K562 (cell line): ENCODE measurements around the gene SLITRK4. TPM values are rescaled to one million over a fixed set of nuclear protein-coding genes. Genes with fewer than 3 reads are reported as not detected.

Experiments used
- ATAC-seq: fragments of 200-7000 bp; cut with Tn5 transposase; 3 replicates; pipeline ENCODE4 v1.9.1; 2020; ENCODE audit warnings: moderate library complexity
- BruUV-seq: library from RNA; stranded (reverse); fragments of 400-500 nt; replicated peaks from 2 replicates; lab custom pipeline; 2021; lab: Mats Ljungman, UMichigan
- CTCF ChIA-PET: fragments of 300-600 bp; formaldehyde crosslinking; extraction: SDS; loops from one replicate; lab custom pipeline; 2021; ENCODE audit warnings: low intra/inter-chr PET ratio; lab: Yijun Ruan, JAX
- POLR2A ChIA-PET: fragments of 300-600, 350-650 bp; sonication (Branson Sonifier 250); formaldehyde crosslinking; extraction: SDS; loops from one replicate; lab custom pipeline; 2021; ENCODE audit warnings: antibody characterized with exemption, inconsistent platforms; lab: Yijun Ruan, JAX
- DNase-seq, 4 experiments: peaks; one replicate each; pipeline versions ENCODE4 v3.0.0 to v3.0.0-alpha.2; 2011 to 2018; ENCODE audit warnings: low spot score in 3 of 4, mixed read lengths in 3 of 4; ENCODE audit errors: extremely low read depth in 1 of 4
- FAIRE-seq: peaks from 2 replicates; lab custom pipeline; 2011; peaks lifted over from hg19 to GRCh38; lab: Jason Lieb, UNC
- H2AFZ ChIP-seq: 2 replicates; pipeline ENCODE4 v1.6.0; 2011; ENCODE audit warnings: low read depth, low read length, control low read depth, inconsistent platforms
- H3K27ac ChIP-seq: fragments of 200-600 bp; 3 replicates; pipeline ENCODE4 v1.8.0; 2011; ENCODE audit warnings: low read depth, mild to moderate bottlenecking, control low read depth, inconsistent platforms, low read length, moderate library complexity, mixed read lengths; ENCODE audit errors: extremely low read depth
- H3K27me3 ChIP-seq, 2 experiments: fragments of 300-600 bp in 1 of 2; 2 replicates in 1 of 2; 3 replicates in 1 of 2; pipeline versions ENCODE4 v1.6.0 to v1.8.0; 2011; ENCODE audit warnings: inconsistent platforms in 2 of 2, low read length in 2 of 2, mild to moderate bottlenecking in 1 of 2, mixed read lengths in 1 of 2, moderate library complexity in 1 of 2; ENCODE audit not compliant: control insufficient read depth in 2 of 2, insufficient read depth in 2 of 2
- H3K36me3 ChIP-seq: fragments of 300-600 bp; 3 replicates; pipeline ENCODE4 v1.8.0; 2011; ENCODE audit warnings: mild to moderate bottlenecking, low read length, inconsistent platforms; ENCODE audit not compliant: control insufficient read depth, insufficient read depth
- H3K4me1 ChIP-seq, 2 experiments: fragments of 200-600 bp in 1 of 2; replicated peaks in 1 of 2; 2 replicates in 1 of 2; 3 replicates in 1 of 2; pipeline versions ENCODE4 v1.5.1 to v1.8.0; 2011; ENCODE audit warnings: inconsistent platforms in 2 of 2, low read length in 2 of 2, mild to moderate bottlenecking in 1 of 2, mixed read lengths in 1 of 2, moderate library complexity in 1 of 2; ENCODE audit not compliant: control insufficient read depth in 2 of 2, insufficient read depth in 2 of 2
- H3K4me2 ChIP-seq: 2 replicates; pipeline ENCODE4 v1.6.1; 2011; ENCODE audit warnings: low read length, control low read depth, inconsistent platforms, mixed read lengths; ENCODE audit not compliant: insufficient read depth
- H3K4me3 ChIP-seq: fragments of 200-600 bp; sonication (generic), shearing (Covaris generic); 2 replicates; pipeline ENCODE4 v1.5.1; 2016; ENCODE audit warnings: control low read depth, inconsistent platforms
- H3K79me2 ChIP-seq: fragments of 200-600 bp; 3 replicates; pipeline ENCODE4 v1.8.0; 2011; ENCODE audit warnings: low read length, inconsistent platforms; ENCODE audit not compliant: control insufficient read depth, insufficient read depth
- H3K9ac ChIP-seq, 2 experiments: 2 replicates each; pipeline versions ENCODE4 v1.6.0 to v1.6.1; 2011; ENCODE audit warnings: low read depth in 2 of 2, low read length in 2 of 2, control low read depth in 1 of 2, inconsistent platforms in 1 of 2, mild to moderate bottlenecking in 1 of 2, mixed read lengths in 1 of 2; ENCODE audit not compliant: insufficient read depth in 1 of 2
- H3K9me1 ChIP-seq: one replicate; pipeline ENCODE4 v1.6.0; 2011; ENCODE audit warnings: inconsistent platforms, mild to moderate bottlenecking, low read length, moderate library complexity; ENCODE audit not compliant: control insufficient read depth, insufficient read depth
- H3K9me3 ChIP-seq: replicated peaks from 2 replicates; pipeline ENCODE4 v1.5.1; 2011; ENCODE audit warnings: low read depth, low read length, inconsistent platforms; ENCODE audit not compliant: control insufficient read depth, insufficient read depth
- H4K20me1 ChIP-seq: replicated peaks from 2 replicates; pipeline ENCODE4 v1.6.1; 2011; ENCODE audit warnings: low read length, inconsistent platforms, mixed read lengths; ENCODE audit not compliant: control insufficient read depth, insufficient read depth
- CBX1 ChIP-seq: sonication (generic); IDR thresholded peaks from 2 replicates; pipeline ENCODE4 v1.6.1; 2016; ENCODE audit warnings: antibody characterized with exemption, low read depth, mild to moderate bottlenecking
- CHCHD3 ChIP-seq: fragments of 250-450 bp; sonication (Bioruptor Pico); IDR thresholded peaks from 2 replicates; pipeline ENCODE4 v2.1.2; 2022; ENCODE audit warnings: mild to moderate bottlenecking
- CHD4 ChIP-seq: fragments of 200-600 bp; sonication (generic); IDR thresholded peaks from 3 replicates; pipeline ENCODE4 v1.6.1; 2012; ENCODE audit warnings: low read depth, mild to moderate bottlenecking, mixed read lengths, low read length, inconsistent platforms; ENCODE audit not compliant: insufficient read depth, insufficient replicate concordance, poor library complexity, severe bottlenecking
- ELK3 ChIP-seq: fragments of 450-650 bp; formaldehyde crosslinking; IDR thresholded peaks from 2 replicates; pipeline ENCODE4 v1.4.0; 2020; ENCODE audit warnings: mild to moderate bottlenecking
- HDAC8 ChIP-seq: fragments of 450-650 bp; IDR thresholded peaks from 2 replicates; pipeline ENCODE4 v1.6.1; 2016; ENCODE audit warnings: mild to moderate bottlenecking, missing genetic modification characterization, moderate library complexity, missing compliant biosample characterization
- KDM4B ChIP-seq, 2 experiments: fragments of 450-650 bp in 1 of 2; sonication (generic) in 1 of 2; IDR thresholded peaks; 2 replicates each; pipeline ENCODE4 v1.6.1; 2016 to 2017; ENCODE audit warnings: borderline replicate concordance in 2 of 2, antibody characterized with exemption in 1 of 2, low read depth in 1 of 2, mild to moderate bottlenecking in 1 of 2
- MXD1 ChIP-seq: fragments of 250-450 bp; sonication (Bioruptor Pico); IDR thresholded peaks from 2 replicates; pipeline ENCODE4 v1.8.0; 2021; ENCODE audit warnings: borderline replicate concordance, mild to moderate bottlenecking, moderate library complexity; ENCODE audit not compliant: poor library complexity, severe bottlenecking
- PTBP1 ChIP-seq: fragments of 200-400 bp; formaldehyde crosslinking; IDR thresholded peaks from 2 replicates; pipeline ENCODE4 v1.6.1; 2017; ENCODE audit warnings: low read depth, low read length
- SMAD2 ChIP-seq: fragments of 150-350 bp; IDR thresholded peaks from 2 replicates; pipeline ENCODE4 v1.6.1; 2014; ENCODE audit warnings: low read depth, mild to moderate bottlenecking, low read length
- THRA ChIP-seq: fragments of 450-650 bp; IDR thresholded peaks from 2 replicates; pipeline ENCODE4 v1.6.1; 2017; ENCODE audit warnings: mild to moderate bottlenecking, moderate library complexity
- ZFP1 ChIP-seq: fragments of 450-650 bp; formaldehyde crosslinking; IDR thresholded peaks from 2 replicates; pipeline ENCODE4 v1.4.0; 2020; ENCODE audit warnings: mild to moderate bottlenecking, mixed read lengths
- WGBS: fragments of 100-300 bp; shearing (Covaris generic); methylation state at CpG from one replicate; pipeline ENCODE4 v1.1.6; 2016; ENCODE audit warnings: low coverage, mixed read lengths; ENCODE audit not compliant: insufficient coverage; ENCODE audit errors: missing lambda C conversion rate; 5-methylcytosine and 5-hydroxymethylcytosine counted together
- in situ Hi-C: fragments of 300-500 bp; cut with MboI; formaldehyde crosslinking; loops from 4 replicates; pipeline ENCODE4 v1.15.0; 2018; ENCODE audit warnings: inconsistent platforms, mixed read lengths
- intact Hi-C: fragments of 100-400 bp; cut with micrococcal nuclease; formaldehyde crosslinking; loops from 2 replicates; pipeline ENCODE4 v1.14.2; 2022
- polyA plus RNA-seq, 8 experiments: library from polyadenylated mRNA; depleted of rRNA in 4 of 8; stranded (reverse) in 5 of 8; unstranded in 3 of 8; fragments of >200 nt; fragmentation: Nextera tagmentation in 2 of 8; fragmentation: Illumina TruSeq in 1 of 8; extraction: Ambion mirVana in 2 of 8; extraction: Trizol in 1 of 8; gene quantifications; 2 replicates each; pipeline versions ENCODE4 v1.2.1 to v1.2.3, GENCODE V29; 2011 to 2014; ENCODE audit warnings: inconsistent platforms in 1 of 8, missing spikeins in 1 of 8
- total RNA-seq, 7 experiments: library from RNA; depleted of rRNA in 6 of 7; stranded (reverse); fragments of >200 nt in 6 of 7; fragmentation: Illumina TruSeq in 2 of 7; extraction: Trizol in 2 of 7; gene quantifications; 2 replicates each; pipeline versions ENCODE4 v1.2.1 to v1.2.3, GENCODE V29; 2011 to 2021; ENCODE audit warnings: low replicate concordance in 1 of 7

SLITRK4 gene
- total and polyA plus RNA-seq, 9 of the 15 experiments (the other 6 are each of a cell fraction or from before 2014, with no cell fraction given) = not detected

- FAIRE-seq (no peak), DNase-seq (no peak), ATAC-seq (no peak)
- Histone ChIP-seq H3K9me1 (no peaks in the 10 kb centered on the region), H3K9me3 (no peaks in the 10 kb centered on the region), H3K4me2 (no peak overlapping the region), H3K27me3 (no peaks in the 10 kb centered on the region), H2AFZ (no peak overlapping the region), H3K9ac (no peak overlapping the region), H3K4me3 (no peak overlapping the region), H3K36me3 (no peaks in the 10 kb centered on the region), H3K27ac (no peak overlapping the region), H3K4me1 (no peaks in the 10 kb centered on the region), H3K79me2 (no peaks in the 10 kb centered on the region), H4K20me1 (no peaks in the 10 kb centered on the region)
- intact Hi-C loops (no loop called here), in situ Hi-C loops (no loop called here)
- CTCF ChIA-PET = no interaction called here
- no peak for TF ChIP-seq ELK3 (CRISPR knock-in tag)
- TF ChIP-seq MXD1 (CRISPR knock-in tag) = no peak
- no peak for TF ChIP-seq HDAC8 (tag)
- TF ChIP-seq CHCHD3 (CRISPR knock-in tag) = no peak
- no peak for TF ChIP-seq KDM4B (IDR thresholded peaks at IDR 0.05; ENCODE audit: borderline replicate concordance in 2 of 2, low read depth in 1 of 2)
- no peak for TF ChIP-seq ZFP1 (CRISPR knock-in tag)
- no peak for TF ChIP-seq SMAD2
- TF ChIP-seq PTBP1 = no peak
- TF ChIP-seq CHD4 = no peak
- TF ChIP-seq THRA = no peak
- no peak for TF ChIP-seq CBX1
- POLR2A ChIA-PET = no interaction called here
- no TSS peak for BruUV-seq
- WGBS = no CpG with 5 or more reads among the region's 67 CpGs
These were observed 1.0 kb downstream of the SLITRK4 start for GRCh38 chrX:143634663-143635455.
